H1 (cell line): ENCODE results near the gene ERH. TPM values are rescaled to one million over a fixed set of nuclear protein-coding genes. Genes with fewer than 3 reads are reported as not detected.

Experiments used
- CEBPB ChIP-seq: IDR thresholded peaks from 2 replicates; pipeline ENCODE4 v1.6.1; 2012; ENCODE audit warnings: low read depth, low read length
- CHD1 ChIP-seq: IDR thresholded peaks from 2 replicates; pipeline ENCODE4 v1.6.1; 2012; ENCODE audit warnings: low read depth, low read length, improper control_type of control experiment
- CHD7 ChIP-seq: fragments of 300-600 bp; sonication (generic); IDR thresholded peaks from 2 replicates; pipeline ENCODE4 v1.7.1; 2012; ENCODE audit warnings: low read length, moderate library complexity, mild to moderate bottlenecking, inconsistent platforms; ENCODE audit not compliant: insufficient replicate concordance
- TCF12 ChIP-seq: IDR thresholded peaks from 2 replicates; pipeline ENCODE4 v1.6.1; 2011; ENCODE audit warnings: low read depth, mild to moderate bottlenecking, low read length
- polyA plus RNA-seq, 7 experiments: library from polyadenylated mRNA; depleted of rRNA in 3 of 7; stranded (reverse) in 5 of 7; unstranded in 2 of 7; fragments of >200 nt in 5 of 7; fragments of 200-250 nt in 2 of 7; gene quantifications; 1 replicate in 5 of 7; 2 replicates in 1 of 7; 4 replicates in 1 of 7; pipeline versions ENCODE4 v1.2.1 to v1.2.3, GENCODE V29; 2011 to 2013; ENCODE audit warnings: missing spikeins in 2 of 7, mixed read lengths in 2 of 7
- total RNA-seq: library from RNA; stranded (reverse); fragmentation: NEBNext Ultra II Directional; extraction: Animal tissue kit (Norgen Biotek cat#: 25700); gene quantifications from 2 replicates; pipeline ENCODE4 v1.2.1, GENCODE V29; 2021

Gene ERH
- total and polyA plus RNA-seq, 2 of the 8 experiments (the other 6 are each of a cell fraction or from before 2014, with no cell fraction given) = 329 to 454 TPM

DNA sequence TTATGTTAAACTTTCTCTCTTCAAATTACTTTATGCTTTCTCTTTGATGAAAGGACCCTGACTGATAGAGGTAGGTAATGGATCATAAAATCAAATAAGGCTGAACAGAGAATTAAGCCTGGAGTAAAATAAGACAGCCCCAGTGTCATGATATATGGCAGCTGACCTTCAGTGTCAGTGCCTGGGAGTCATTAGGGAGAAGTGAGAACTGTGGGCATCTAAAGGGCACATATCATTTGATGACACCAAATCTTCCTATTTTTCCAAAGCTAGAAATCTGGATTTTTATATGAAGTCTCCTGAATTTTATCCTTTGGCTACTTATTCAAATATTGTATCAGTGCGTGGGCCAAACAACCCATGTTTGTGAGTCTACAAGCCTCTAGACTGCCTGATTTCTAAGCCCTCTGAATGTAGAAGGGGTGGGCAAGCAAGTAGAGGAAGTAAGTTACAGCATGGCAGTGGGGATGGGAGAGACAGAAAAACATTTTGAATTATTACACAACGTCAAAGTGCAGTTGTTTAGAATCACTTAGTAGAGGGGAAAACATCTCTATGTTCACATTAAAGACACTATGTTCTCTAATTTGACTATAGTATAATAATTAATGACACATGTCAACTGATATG, 10.3 kb upstream of the ERH start (continued):
- no peak for TF ChIP-seq CHD7
- no peak for TF ChIP-seq CHD1
- TF ChIP-seq CEBPB = no peak
- no peak for TF ChIP-seq TCF12
- TF ChIP-seq, all 59 proteins: peak for 0
